Neural crest cell (in vitro differentiated cells): Measurements from ENCODE around the gene PLCB1. TPM values are rescaled to one million over a fixed set of nuclear protein-coding genes. Genes with fewer than 3 reads are reported as not detected.

ENCODE experiments used
- DNase-seq: peaks from one replicate; pipeline ENCODE4 v3.0.0; 2021; ENCODE audit warnings: low read depth, mixed read lengths, low spot score
- H3K27ac Mint-ChIP-seq: one replicate; pipeline ENCODE4 v1.8.0; 2021; ENCODE audit warnings: mild to moderate bottlenecking, mixed read lengths; ENCODE audit not compliant: unreplicated experiment
- H3K27me3 Mint-ChIP-seq: 2 replicates; pipeline ENCODE4 v1.8.0; 2021; ENCODE audit warnings: low read depth, mild to moderate bottlenecking, mixed read lengths
- H3K36me3 Mint-ChIP-seq: 2 replicates; pipeline ENCODE4 v1.8.0; 2021; ENCODE audit warnings: low read depth, mild to moderate bottlenecking, mixed read lengths
- H3K4me1 Mint-ChIP-seq: 2 replicates; pipeline ENCODE4 v1.8.0; 2021; ENCODE audit warnings: mixed read lengths
- H3K4me3 Mint-ChIP-seq: one replicate; pipeline ENCODE4 v1.8.0; 2021; ENCODE audit warnings: mild to moderate bottlenecking, mixed read lengths
- H3K9me3 Mint-ChIP-seq: 2 replicates; pipeline ENCODE4 v1.8.0; 2021; ENCODE audit warnings: mixed read lengths
- CTCF ChIP-seq: fragments of 200-600 bp; sonication (generic); conservative IDR thresholded peaks from 2 replicates; pipeline ENCODE4 v1.5.0; 2021; ENCODE audit warnings: antibody characterized with exemption, mild to moderate bottlenecking
- total RNA-seq: library from RNA; stranded (reverse); gene quantifications from 2 replicates; pipeline ENCODE4 v1.2.1, GENCODE V29; 2021

Gene PLCB1
- total RNA-seq, 1 donor from 2014 or later: 13.7 TPM

DNA sequence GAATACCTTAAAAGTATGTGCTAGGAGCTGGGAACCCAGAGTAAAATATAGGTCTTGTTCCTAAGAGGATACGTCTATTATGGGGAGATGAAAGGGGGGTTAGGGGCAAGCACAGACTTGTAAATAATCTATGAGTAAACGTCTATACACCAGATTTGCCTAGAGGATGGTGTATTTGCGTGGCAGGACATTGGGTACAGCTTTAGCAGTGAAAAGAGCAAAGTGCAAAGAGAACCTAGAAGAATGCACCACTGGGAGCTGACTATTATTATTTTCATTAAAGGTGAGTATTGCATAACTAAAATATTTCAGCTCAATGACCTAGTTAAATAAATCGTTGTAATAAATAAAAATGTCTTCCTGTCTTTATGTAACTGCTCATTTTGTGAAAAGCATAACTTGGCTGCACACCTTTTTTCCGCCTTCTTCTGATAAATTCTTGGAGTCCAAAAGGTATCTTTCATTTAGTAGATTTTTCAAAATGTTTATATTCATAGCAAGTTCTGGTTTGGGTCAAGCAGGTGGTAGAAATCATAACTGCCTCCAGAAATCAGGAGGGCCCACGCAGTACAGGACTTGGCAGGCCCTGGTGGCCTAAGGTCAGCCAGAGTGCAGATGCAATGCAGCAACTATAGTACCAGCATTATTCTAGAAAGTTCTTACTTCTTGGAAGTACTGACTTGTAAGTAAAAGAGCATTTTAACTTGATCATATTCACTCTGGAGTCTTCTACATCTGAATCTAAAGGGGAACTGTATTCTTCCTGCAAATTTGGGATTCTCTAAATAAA lies 357.2 kb downstream of the PLCB1 start:
- Mint-ChIP-seq H3K27ac (no peak overlapping the region), H3K4me1 (peaks cover 4% of the 10 kb centered on the region), H3K27me3 (no peaks in the 10 kb centered on the region), H3K36me3 (no peaks in the 10 kb centered on the region), H3K9me3 (peaks cover 2% of the 10 kb centered on the region), H3K4me3 (no peak overlapping the region)
- TF ChIP-seq CTCF: no peak
- no peak for DNase-seq

GRCh38 chr20:8490076-8490830 lies 358.2 kb downstream of the PLCB1 start:
- TF ChIP-seq CTCF: no peak
- Mint-ChIP-seq H3K4me1 (peaks cover 4% of the 10 kb centered on the region), H3K36me3 (no peaks in the 10 kb centered on the region), H3K9me3 (peaks cover 2% of the 10 kb centered on the region), H3K27me3 (no peaks in the 10 kb centered on the region), H3K27ac (no peak overlapping the region), H3K4me3 (no peak overlapping the region)
- no peak for DNase-seq

GRCh38 chr20:8492173-8492572 lies 360.1 kb downstream of the PLCB1 start:
- TF ChIP-seq CTCF: no peak
- DNase-seq: no peak
- no peaks in the 10 kb centered on the region for H3K27me3 Mint-ChIP-seq
- H3K27ac Mint-ChIP-seq: no peak overlapping the region
- no peak overlapping the region for H3K4me3 Mint-ChIP-seq
- no peaks in the 10 kb centered on the region for H3K36me3 Mint-ChIP-seq
- H3K9me3 Mint-ChIP-seq: no peaks in the 10 kb centered on the region
- H3K4me1 Mint-ChIP-seq: peaks cover 4% of the 10 kb centered on the region

DNA sequence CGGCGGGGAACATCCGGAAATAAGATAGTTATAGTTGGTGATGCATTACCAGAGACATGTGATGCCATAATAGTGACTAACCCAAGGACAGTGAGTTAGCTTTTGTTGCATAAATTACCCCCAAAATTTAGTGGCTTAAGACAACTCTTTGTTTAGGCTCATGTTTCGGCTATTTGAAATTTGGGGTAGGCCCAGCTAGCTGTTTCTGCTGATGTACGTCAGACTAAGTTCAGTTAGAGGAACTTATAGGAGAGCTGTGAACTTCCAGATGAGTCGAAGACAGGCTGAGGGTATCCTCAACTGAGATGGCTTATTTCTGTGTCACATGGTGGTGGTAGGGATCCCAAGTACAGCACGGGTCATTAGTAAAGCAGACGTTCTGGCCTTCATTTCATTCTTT lies 366.5 kb downstream of the PLCB1 start:
- Mint-ChIP-seq H3K27ac (no peak overlapping the region), H3K4me3 (no peak overlapping the region), H3K9me3 (no peaks in the 10 kb centered on the region), H3K27me3 (no peaks in the 10 kb centered on the region), H3K4me1 (no peaks in the 10 kb centered on the region), H3K36me3 (no peaks in the 10 kb centered on the region)
- DNase-seq: no peak
- no peak for TF ChIP-seq CTCF

GRCh38 chr20:8504030-8504429 lies 372.0 kb downstream of the PLCB1 start:
- no peak overlapping the region for H3K4me3 Mint-ChIP-seq
- no peaks in the 10 kb centered on the region for H3K36me3 Mint-ChIP-seq
- no peaks in the 10 kb centered on the region for H3K27me3 Mint-ChIP-seq
- DNase-seq: no peak
- no peak for TF ChIP-seq CTCF
- no peaks in the 10 kb centered on the region for H3K4me1 Mint-ChIP-seq
- no peak overlapping the region for H3K27ac Mint-ChIP-seq
- no peaks in the 10 kb centered on the region for H3K9me3 Mint-ChIP-seq
